ENCODE data around the gene THRSP.

DNA sequence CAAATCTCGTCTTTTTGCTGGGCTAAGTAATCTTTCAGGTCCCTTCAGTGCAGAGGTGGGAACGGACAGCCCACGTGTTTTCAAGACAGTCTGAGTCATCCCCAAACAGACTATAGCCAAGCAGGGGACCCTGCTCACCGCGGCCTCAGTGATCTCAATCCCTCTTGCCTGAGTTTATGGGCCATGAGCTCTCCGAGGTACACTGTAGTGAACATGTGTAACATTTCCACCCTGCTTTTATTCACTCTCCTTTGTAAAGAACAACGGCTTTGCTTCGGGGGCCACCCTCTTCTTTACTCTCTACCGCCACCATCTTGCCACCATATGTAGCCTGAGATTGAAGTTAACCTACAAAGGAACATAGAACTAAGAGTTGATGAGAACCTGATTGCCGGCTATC is 29.0 kb upstream of the THRSP start:
- TF ChIP-seq CTCF (IDR thresholded peaks at IDR 0.05) (no peak), EP300 (IDR thresholded peaks at IDR 0.05) (no peak), POLR2A (IDR thresholded peaks at IDR 0.05) (no peak)
